ENCODE results near the gene COL27A1.

COL27A1 gene

DNA sequence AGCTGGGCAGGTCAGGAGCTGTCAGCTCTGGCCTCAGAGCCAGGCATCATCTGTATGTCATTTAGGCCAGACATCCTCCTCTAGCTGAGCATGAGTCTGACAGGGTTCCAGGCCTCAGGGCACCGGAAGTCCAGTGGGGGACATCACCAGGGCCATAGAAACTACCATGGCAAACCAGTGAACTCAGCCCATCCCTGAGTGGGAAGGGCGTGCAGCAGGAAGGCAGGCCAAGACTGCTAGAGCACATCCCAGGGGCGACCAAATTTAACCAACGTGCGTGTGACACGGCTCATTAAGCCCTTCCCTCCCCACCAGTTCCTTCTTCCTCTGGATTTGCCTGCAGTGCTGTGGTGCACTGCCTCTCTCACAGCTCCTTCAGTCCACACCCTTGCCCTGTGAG lies 75.9 kb downstream of the COL27A1 start:
- DNase-seq (ENCODE audit: low read depth): no peak
- TF ChIP-seq CTCF (IDR thresholded peaks at IDR 0.05; ENCODE audit: low read length, missing control alignments): no peak

GRCh38 chr9:114231719-114232449 lies 76.5 kb downstream of the COL27A1 start:
- DNase-seq (ENCODE audit: low read depth): no peak
- no peak overlapping the region for H3K4me3 ChIP-seq (replicated peaks; ENCODE audit: low read depth, low read length)
- no peak for TF ChIP-seq CTCF (IDR thresholded peaks at IDR 0.05; ENCODE audit: low read length, missing control alignments)

More for the DNA sequence above, 75.9 kb downstream of the COL27A1 start:
- no peak overlapping the region for H3K4me3 ChIP-seq (replicated peaks; ENCODE audit: low read depth, low read length)

- TF ChIP-seq CTCF (IDR thresholded peaks at IDR 0.05; ENCODE audit: low read length, missing control alignments): no peak
- DNase-seq (ENCODE audit: low read depth): no peak
- no peak overlapping the region for H3K4me3 ChIP-seq (replicated peaks; ENCODE audit: low read depth, low read length)
These were observed 78.3 kb downstream of the COL27A1 start for GRCh38 chr9:114233491-114234185.

- TF ChIP-seq CTCF (IDR thresholded peaks at IDR 0.05; ENCODE audit: low read length, missing control alignments): no peak
- no peak overlapping the region for H3K4me3 ChIP-seq (replicated peaks; ENCODE audit: low read depth, low read length)
- no peak for DNase-seq (ENCODE audit: low read depth)
These were observed 79.8 kb downstream of the COL27A1 start for GRCh38 chr9:114235033-114235661.

DNA sequence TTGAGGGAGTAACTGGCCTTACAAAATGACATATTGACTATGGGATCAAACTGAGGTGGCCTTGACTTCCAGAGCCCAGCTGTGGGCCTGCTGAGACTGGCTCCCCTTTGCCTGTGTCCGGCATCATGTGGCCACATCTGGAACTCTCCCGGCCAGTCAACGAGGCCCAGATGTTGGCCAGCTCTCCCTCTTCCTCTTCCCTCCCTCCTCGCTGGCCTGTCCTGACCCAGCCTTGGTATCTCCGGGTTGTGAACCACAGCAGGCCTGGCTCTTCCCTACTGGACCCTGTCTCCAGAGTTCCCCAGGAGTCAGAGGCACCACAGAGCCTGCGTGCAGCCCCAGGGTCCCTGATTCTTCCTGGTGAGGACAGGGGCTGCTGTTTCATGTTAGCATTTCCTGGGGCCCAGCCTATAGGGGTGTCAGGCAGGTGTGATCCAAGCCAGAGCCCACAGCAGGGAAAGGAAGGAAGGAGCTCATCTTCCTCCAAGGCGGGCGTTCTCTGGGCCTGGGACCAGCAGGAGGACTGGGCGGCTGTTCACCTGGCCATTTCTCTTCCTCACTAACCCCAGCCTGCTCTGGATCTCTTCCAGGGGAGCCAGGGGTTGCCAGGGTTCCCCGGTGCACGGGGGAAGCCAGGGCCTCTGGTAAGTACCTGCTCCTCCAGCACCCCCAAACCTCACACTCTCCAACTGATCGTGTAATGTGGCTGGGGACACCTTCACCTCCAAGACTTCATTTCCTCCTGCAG lies 81.2 kb downstream of the COL27A1 start:
- H3K4me3 ChIP-seq (replicated peaks; ENCODE audit: low read depth, low read length): no peak overlapping the region

More for the DNA sequence above, 81.2 kb downstream of the COL27A1 start:
- DNase-seq (ENCODE audit: low read depth): no peak
- TF ChIP-seq CTCF (IDR thresholded peaks at IDR 0.05; ENCODE audit: low read length, missing control alignments): no peak
